HL-60 (cell line): ENCODE results near the gene MEPE.

Experiments used
- GABPA ChIP-seq: IDR thresholded peaks from 2 replicates; pipeline ENCODE4 v1.6.1; 2012; ENCODE audit warnings: low read depth
- REST ChIP-seq: IDR thresholded peaks from 2 replicates; pipeline ENCODE4 v1.6.1; 2012; ENCODE audit warnings: low read depth; ENCODE audit not compliant: insufficient replicate concordance
- TF ChIP-seq, protein P1 (sequence below): IDR thresholded peaks from one replicate; pipeline ENCODE4 v1.5.1; 2011; ENCODE audit warnings: low read length, control low read depth, inconsistent platforms; ENCODE audit not compliant: insufficient read depth

DNA sequence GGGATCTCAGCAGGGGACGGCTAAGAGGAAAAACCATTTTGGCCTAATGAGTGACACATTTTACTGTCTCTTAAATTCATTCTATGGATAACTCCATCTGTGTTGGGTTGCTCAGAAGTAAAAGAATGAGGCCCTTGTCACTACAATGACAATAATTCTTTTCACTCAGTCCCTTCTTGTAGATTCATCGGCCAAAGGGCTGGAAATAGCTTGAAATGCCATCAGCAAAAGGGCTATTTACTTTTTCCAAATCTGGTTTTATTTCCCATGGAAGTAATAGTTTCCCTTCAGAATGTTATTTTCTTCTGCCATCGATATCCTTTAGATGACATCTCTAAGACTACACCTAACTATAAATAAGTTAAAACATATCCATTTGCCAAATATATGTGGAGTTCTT lies 7.4 kb downstream of the MEPE start:
- TF ChIP-seq, protein P1, sequence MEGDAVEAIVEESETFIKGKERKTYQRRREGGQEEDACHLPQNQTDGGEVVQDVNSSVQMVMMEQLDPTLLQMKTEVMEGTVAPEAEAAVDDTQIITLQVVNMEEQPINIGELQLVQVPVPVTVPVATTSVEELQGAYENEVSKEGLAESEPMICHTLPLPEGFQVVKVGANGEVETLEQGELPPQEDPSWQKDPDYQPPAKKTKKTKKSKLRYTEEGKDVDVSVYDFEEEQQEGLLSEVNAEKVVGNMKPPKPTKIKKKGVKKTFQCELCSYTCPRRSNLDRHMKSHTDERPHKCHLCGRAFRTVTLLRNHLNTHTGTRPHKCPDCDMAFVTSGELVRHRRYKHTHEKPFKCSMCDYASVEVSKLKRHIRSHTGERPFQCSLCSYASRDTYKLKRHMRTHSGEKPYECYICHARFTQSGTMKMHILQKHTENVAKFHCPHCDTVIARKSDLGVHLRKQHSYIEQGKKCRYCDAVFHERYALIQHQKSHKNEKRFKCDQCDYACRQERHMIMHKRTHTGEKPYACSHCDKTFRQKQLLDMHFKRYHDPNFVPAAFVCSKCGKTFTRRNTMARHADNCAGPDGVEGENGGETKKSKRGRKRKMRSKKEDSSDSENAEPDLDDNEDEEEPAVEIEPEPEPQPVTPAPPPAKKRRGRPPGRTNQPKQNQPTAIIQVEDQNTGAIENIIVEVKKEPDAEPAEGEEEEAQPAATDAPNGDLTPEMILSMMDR, result no peak
- no peak for TF ChIP-seq REST
- TF ChIP-seq GABPA, result no peak
